Mucosa of descending colon (tissue), 3 donors: ENCODE results near the gene ANK3. TPM values are rescaled to one million over a fixed set of nuclear protein-coding genes. Genes with fewer than 3 reads are reported as not detected.

Experiments used
- ATAC-seq: fragments of 200-7000 bp; cut with Tn5 transposase; one replicate; pipeline ENCODE4 v1.9.1; 2020; ENCODE audit warnings: mild to moderate bottlenecking, moderate library complexity
- DNase-seq, 3 donors: peaks; one replicate each; pipeline ENCODE4 v3.0.0-alpha.2; 2020
- H3K36me3 ChIP-seq: fragments of 200-600 bp; one replicate; pipeline ENCODE4 v1.8.0; 2021; ENCODE audit warnings: low read depth, mild to moderate bottlenecking
- H3K4me1 ChIP-seq: fragments of 200-600 bp; one replicate; pipeline ENCODE4 v1.8.0; 2021; ENCODE audit warnings: low read depth, mild to moderate bottlenecking
- H3K4me3 ChIP-seq: fragments of 200-600 bp; one replicate; pipeline ENCODE4 v1.8.0; 2021; ENCODE audit warnings: mild to moderate bottlenecking
- H3K9me3 ChIP-seq: fragments of 200-600 bp; one replicate; pipeline ENCODE4 v1.8.0; 2021; ENCODE audit warnings: mild to moderate bottlenecking
- intact Hi-C, 2 donors: fragments of 100-400 bp; cut with DNase I in 1 of 2; cut with micrococcal nuclease in 1 of 2; formaldehyde crosslinking; loops; one replicate each; pipeline versions ENCODE4 v1.11.0 to v1.11.1; 2022; cut with DNase I, micrococcal nuclease
- total RNA-seq, 3 donors: library from RNA; stranded (reverse); fragmentation: NEBNext Ultra II Directional in 2 of 3; extraction: Animal tissue kit (Norgen Biotek cat#: 25700) in 2 of 3; gene quantifications; one replicate each; pipeline versions ENCODE4 v1.2.1 to v1.2.4, GENCODE V29; 2021 to 2023
- TF ChIP-seq, protein P1 (sequence below): fragments of 200-600 bp; IDR thresholded peaks from one replicate; pipeline ENCODE4 v1.8.0; 2022; ENCODE audit warnings: antibody characterized with exemption, mild to moderate bottlenecking
- donor health status: DM: no; HTN: no; CAD: no; lungs with moderate emphysema.
- donor health status: DM: no; HTN: no; CAD: no.
- donor health status: DM: no; HTN: yes; CAD: no.

The ANK3 gene
- total RNA-seq, 3 donors from 2014 or later, result 67.7 to 145 (median 74.0) TPM

DNA sequence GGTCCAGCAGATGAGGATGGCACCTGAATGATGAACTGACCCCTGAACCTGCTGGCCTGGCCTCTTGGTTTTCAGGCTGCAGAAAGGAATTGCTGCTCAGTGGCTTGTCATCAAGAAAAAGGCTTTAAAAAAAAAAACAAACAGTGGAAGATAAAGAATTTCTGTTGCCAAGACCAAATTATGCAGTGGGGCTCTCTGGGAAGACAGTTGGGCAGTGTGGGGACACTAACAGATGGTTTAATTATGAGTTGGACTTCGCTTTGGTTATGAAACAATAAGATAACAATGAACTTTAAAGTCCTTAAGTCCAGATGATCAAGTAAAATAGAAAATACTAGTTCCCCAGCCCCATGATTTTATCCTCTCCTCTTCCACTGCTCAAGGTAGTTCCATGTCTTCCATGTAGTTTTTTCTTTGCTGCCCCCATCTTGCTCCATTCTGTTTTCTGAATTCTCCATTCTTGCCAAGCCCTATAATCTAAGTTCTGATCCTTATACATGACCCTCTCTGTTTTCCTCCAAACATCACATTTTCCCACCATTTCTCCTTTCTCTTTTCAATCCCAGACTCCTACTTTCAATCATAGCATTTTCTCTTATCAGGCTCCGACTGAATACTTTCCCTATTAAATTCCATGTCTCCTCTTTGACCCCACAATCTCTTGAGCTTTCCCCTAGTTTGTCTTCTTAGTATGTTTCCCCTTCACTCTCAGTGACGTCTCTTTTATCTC lies 52.6 kb downstream of the ANK3 start:
- ATAC-seq (no peak), DNase-seq (no peak)
- H3K36me3 ChIP-seq, result no peaks in the 10 kb centered on the region
- H3K4me1 ChIP-seq, result no peaks in the 10 kb centered on the region
- TF ChIP-seq, protein P1, sequence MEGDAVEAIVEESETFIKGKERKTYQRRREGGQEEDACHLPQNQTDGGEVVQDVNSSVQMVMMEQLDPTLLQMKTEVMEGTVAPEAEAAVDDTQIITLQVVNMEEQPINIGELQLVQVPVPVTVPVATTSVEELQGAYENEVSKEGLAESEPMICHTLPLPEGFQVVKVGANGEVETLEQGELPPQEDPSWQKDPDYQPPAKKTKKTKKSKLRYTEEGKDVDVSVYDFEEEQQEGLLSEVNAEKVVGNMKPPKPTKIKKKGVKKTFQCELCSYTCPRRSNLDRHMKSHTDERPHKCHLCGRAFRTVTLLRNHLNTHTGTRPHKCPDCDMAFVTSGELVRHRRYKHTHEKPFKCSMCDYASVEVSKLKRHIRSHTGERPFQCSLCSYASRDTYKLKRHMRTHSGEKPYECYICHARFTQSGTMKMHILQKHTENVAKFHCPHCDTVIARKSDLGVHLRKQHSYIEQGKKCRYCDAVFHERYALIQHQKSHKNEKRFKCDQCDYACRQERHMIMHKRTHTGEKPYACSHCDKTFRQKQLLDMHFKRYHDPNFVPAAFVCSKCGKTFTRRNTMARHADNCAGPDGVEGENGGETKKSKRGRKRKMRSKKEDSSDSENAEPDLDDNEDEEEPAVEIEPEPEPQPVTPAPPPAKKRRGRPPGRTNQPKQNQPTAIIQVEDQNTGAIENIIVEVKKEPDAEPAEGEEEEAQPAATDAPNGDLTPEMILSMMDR, result no peak
- H3K9me3 ChIP-seq, result no peaks in the 10 kb centered on the region
- H3K4me3 ChIP-seq, result no peak overlapping the region
- intact Hi-C loops, result no loop called here

DNA sequence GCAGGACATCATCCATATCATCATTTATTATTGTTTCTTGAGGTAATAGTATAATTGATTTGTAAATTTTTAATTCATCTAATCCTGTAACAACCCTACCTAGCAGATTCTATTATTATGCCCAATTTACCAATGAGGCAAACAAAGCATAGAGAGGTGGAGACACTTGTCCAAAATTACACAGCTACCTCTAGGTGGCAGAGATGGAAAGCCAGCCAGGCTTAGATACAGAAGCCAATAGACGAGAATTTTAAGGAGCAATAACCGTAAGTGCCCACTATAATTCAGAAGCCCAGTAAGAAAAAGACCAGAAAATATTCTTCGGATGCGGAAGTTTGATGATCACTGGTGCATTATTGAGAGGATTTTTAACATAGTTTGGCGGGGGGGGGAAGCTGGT lies 54.0 kb downstream of the ANK3 start:
- no peaks in the 10 kb centered on the region for H3K36me3 ChIP-seq
- intact Hi-C loops, result no loop called here
- DNase-seq (no peak), ATAC-seq (no peak)
- TF ChIP-seq, protein P1, result no peak
- H3K4me3 ChIP-seq, result no peak overlapping the region
- H3K9me3 ChIP-seq, result no peaks in the 10 kb centered on the region
- no peaks in the 10 kb centered on the region for H3K4me1 ChIP-seq

DNA sequence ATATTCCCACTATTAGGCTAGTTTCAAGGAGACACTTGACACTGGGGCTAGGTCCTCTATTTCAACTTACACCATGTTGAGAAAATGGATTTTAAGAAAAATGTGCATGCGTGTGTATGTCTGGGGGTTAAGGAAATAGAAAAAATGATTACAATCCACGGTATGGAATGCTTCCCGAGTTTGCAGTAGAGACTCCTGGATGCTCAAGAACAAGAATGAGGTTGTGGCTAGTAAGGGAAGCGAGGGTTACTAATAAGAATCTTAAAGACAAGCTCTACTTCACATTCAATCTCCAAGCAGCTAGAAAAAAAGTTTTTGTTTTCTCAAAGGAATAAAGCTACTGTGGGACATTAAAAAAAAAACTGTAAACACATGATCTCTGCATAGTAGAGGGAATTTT lies 54.7 kb downstream of the ANK3 start:
- no peak for DNase-seq
- Histone ChIP-seq H3K36me3 (no peaks in the 10 kb centered on the region), H3K4me1 (no peaks in the 10 kb centered on the region), H3K4me3 (no peak overlapping the region), H3K9me3 (no peaks in the 10 kb centered on the region)
- TF ChIP-seq, protein P1, result no peak
- intact Hi-C loops, result no loop called here
- no peak for ATAC-seq

DNA sequence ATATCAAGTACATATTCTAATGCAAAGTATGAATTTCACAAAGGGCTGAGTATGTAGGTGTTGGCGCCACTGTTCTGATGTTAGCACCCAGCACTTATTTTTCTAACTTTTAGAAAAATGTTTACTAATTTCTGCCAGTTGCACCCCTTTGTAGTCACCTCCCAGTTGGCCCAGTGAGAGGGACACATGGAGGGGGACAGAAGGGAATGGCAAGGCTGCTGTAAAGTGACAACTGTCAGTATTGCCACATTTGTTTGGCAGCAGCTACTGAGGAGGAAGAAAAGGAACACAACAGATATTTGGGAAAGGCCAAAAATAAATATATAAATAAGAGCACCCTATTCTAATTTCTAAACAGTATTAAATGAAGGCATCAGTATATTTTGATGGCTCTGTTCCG lies 57.3 kb downstream of the ANK3 start:
- no peak for DNase-seq
- Histone ChIP-seq H3K36me3 (no peaks in the 10 kb centered on the region), H3K4me3 (no peak overlapping the region), H3K9me3 (no peaks in the 10 kb centered on the region), H3K4me1 (no peaks in the 10 kb centered on the region)
- ATAC-seq, result no peak
- TF ChIP-seq, protein P1, result no peak
- intact Hi-C loops, result no loop called here

DNA sequence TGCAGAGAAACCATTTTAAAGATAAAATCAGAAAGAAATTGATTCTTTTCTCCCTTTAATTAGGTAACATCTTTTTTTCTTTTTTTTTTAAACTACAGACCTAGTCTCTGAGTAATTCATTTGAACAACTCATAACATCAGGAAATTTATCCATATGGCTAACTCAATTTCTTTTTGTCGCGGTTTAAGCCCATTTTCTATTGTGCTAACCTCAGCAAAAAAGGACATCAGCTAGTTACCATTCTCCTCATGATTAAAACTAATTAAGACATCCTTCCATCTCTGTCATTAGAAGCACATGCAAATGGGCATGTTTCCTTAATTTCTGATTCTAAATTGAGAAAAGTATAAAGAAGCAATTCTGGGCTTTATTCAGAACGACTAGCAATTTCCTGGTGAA lies 57.8 kb downstream of the ANK3 start:
- no peaks in the 10 kb centered on the region for H3K36me3 ChIP-seq
- no peak overlapping the region for H3K4me3 ChIP-seq
- intact Hi-C loops, result no loop called here
- no peaks in the 10 kb centered on the region for H3K4me1 ChIP-seq
- DNase-seq, result no peak
- ATAC-seq, result no peak
- no peaks in the 10 kb centered on the region for H3K9me3 ChIP-seq
- TF ChIP-seq, protein P1, result no peak

DNA sequence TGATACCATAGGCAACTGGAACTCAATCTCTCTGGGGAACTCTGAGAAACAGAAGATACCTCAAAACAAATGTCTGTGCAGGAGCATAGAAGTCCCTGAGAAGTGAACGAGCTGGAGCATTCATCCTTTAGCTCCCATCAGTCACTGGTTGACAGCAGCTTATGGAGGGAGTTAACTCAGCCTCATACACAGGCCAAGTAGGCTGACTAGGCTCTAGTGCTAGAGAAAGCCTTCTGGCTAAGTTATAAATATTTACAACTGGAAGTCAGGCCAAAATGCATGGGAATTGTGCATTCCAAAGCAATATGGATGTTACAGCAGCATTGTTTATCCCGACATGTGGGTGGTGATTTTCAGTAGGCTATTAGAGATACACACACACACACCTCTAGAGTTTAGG lies 66.5 kb downstream of the ANK3 start:
- ATAC-seq (no peak), DNase-seq (no peak)
- TF ChIP-seq, protein P1, result no peak
- no peaks in the 10 kb centered on the region for H3K36me3 ChIP-seq
- no peaks in the 10 kb centered on the region for H3K9me3 ChIP-seq
- intact Hi-C loops, result no loop called here
- H3K4me1 ChIP-seq, result no peaks in the 10 kb centered on the region
- H3K4me3 ChIP-seq, result no peak overlapping the region
